WI38 (cell line): Measurements from ENCODE around the gene VWA5B2.
"Not testable (repeated sequence)": the region's sequence is repeated elsewhere in the genome, so short reads cannot be mapped to it uniquely, and the experiment has no call there.

Experiments
- H3K4me3 ChIP-seq: 2 replicates; pipeline ENCODE4 v1.5.1; 2011; ENCODE audit warnings: low read depth, mild to moderate bottlenecking, control low read depth, low read length
- TF ChIP-seq, protein P1 (sequence below): IDR thresholded peaks from 2 replicates; pipeline ENCODE4 v1.5.1; 2012; ENCODE audit warnings: low read depth, mild to moderate bottlenecking, control low read depth, low read length

Gene VWA5B2

GRCh38 chr3:184261854-184262763 lies 32.7 kb downstream of the VWA5B2 start:
- TF ChIP-seq, protein P1, sequence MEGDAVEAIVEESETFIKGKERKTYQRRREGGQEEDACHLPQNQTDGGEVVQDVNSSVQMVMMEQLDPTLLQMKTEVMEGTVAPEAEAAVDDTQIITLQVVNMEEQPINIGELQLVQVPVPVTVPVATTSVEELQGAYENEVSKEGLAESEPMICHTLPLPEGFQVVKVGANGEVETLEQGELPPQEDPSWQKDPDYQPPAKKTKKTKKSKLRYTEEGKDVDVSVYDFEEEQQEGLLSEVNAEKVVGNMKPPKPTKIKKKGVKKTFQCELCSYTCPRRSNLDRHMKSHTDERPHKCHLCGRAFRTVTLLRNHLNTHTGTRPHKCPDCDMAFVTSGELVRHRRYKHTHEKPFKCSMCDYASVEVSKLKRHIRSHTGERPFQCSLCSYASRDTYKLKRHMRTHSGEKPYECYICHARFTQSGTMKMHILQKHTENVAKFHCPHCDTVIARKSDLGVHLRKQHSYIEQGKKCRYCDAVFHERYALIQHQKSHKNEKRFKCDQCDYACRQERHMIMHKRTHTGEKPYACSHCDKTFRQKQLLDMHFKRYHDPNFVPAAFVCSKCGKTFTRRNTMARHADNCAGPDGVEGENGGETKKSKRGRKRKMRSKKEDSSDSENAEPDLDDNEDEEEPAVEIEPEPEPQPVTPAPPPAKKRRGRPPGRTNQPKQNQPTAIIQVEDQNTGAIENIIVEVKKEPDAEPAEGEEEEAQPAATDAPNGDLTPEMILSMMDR = no peak
- H3K4me3 ChIP-seq = peak overlapping the region; percentile 54

DNA sequence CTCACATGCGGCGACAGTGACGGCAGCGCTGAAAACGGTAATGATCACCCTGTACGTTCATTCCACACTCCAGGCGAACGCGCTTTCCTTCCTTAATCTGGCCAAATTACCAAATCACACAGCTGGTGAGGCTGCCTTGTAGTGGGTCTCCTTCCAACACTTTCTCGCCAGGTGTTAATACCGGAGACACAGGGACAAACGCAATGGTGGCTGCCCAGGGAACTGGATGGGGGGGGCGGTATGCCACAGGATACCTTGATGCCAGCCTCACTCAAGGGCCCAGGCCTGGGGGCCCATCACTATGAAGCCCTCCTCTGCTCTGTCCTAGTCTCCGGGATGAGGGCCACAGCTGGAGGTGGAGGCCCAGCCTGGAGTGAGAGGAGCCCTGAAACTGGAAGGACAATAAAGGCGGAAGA lies 33.4 kb downstream of the VWA5B2 start:
- TF ChIP-seq, protein P1 = no peak
- no peak overlapping the region for H3K4me3 ChIP-seq

DNA sequence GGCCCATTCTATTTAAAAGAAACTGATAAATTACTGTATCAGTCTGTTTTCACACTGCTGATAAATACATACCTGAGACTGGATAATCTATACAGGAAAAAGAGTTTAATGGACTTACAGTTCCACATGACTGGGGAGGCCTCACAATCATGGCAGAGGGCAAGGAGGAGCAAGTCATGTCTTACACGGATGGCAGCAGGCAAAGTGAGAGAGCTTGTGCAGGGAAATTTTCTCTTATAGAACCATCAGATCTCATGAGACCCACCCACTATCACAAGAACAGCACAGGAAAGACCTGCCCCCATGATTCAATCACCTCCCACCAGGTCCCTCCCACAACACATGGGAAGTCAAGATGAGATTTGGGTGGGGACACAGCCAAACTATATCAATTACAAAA lies 37.9 kb downstream of the VWA5B2 start:
- H3K4me3 ChIP-seq = not testable (repeated sequence)

- no peak overlapping the region for H3K4me3 ChIP-seq
- TF ChIP-seq, protein P1 = no peak
Observed at GRCh38 chr3:184272269-184272668, 42.9 kb downstream of the VWA5B2 start.

- TF ChIP-seq, protein P1 = no peak
- H3K4me3 ChIP-seq = no peak overlapping the region
Observed at GRCh38 chr3:184275381-184275701, 46.0 kb downstream of the VWA5B2 start.

DNA sequence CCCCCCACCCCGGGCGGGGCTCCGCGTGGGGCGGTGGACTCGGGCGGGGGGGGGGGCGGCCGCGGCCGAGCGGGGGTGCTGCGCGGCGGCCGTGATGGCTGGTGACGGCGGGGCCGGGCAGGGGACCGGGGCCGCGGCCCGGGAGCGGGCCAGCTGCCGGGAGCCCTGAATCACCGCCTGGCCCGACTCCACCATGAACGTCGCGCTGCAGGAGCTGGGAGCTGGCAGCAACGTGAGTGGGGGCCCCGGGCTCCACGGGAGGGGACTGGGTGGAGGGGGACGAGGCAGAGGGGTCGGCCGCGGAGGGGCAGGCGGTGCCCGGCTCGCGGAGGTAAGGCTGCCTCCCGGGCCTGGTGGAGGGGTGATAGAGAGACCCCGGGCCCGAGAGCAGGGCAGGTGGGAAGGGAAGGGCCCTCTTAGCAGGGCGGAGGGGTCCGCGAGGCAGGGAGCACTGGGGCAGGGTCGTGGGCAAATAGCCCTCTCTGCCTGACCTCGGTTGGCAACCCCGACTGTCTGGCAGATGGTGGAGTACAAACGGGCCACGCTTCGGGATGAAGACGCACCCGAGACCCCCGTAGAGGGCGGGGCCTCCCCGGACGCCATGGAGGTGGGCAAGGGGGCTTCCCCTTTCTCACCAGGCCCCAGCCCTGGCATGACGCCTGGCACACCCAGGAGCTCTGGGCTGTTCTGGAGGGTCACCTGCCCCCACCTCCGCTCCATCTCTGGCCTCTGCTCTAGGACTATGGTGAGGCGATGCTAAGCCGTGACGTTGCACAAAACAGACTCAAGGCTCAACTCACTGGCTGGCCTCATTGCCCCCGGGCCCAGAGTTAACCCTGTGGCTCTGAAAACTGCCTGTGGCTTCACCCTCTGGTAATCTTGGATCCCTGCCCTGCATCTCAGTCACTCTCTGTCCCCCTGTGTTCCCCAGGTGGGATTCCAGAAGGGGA lies 46.9 kb downstream of the VWA5B2 start, which contains the start of gene ECE2:
ECE2 (plus strand) TSS at position 62 of the 950 bp plus-strand sequence; CDS start at position 194, 132 bp downstream.
- no peak within 1 kb of the TSS for H3K4me3 ChIP-seq
- TF ChIP-seq, protein P1 = no peak

DNA sequence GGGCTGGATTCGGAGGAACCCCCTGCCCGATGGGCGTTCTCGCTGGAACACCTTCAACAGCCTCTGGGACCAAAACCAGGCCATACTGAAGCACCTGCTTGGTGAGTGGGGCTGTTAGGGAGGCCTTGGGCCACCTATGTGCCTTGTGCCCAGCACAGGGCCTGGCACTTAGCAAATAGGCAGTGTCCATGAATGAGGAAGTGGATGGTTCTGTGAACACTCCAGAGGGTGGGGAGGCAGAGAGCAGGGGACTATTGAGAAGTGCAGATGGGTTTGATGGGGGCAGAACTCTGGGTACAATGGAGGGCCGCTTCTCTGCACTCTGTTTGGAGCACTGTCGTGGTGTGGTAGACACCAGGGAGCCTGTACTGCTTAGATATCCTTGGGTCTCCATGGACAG lies 48.0 kb downstream of the VWA5B2 start:
- no peak overlapping the region for H3K4me3 ChIP-seq

More for the DNA sequence above, 48.0 kb downstream of the VWA5B2 start:
- TF ChIP-seq, protein P1 = no peak
